ENCODE results near the gene PPP2R5E. TPM values are rescaled to one million over a fixed set of nuclear protein-coding genes. Genes with fewer than 3 reads are reported as not detected.

Gene PPP2R5E
- total RNA-seq, 1 experiment from 2014 or later, result 45.0 TPM

DNA sequence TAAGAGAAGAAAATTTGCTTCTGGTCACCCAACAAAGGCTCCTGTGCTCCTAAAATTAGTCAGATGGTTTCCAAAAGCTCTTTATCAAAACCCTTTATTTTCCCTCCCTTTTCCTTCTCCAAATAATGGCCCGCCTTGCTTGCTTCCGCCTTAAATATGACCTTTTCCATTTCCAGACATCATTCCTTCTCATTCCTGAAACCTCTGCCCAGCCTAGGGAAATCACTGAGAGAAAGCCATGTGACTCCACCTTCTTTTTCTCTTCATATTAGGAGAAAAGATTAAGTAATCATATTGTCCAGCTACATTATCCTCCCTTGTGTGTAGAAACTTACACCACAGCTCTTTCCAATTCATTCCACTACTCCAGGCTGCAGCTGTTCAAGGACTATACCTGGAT lies 148.7 kb downstream of the PPP2R5E start (continued):
- TF ChIP-seq, protein P1, sequence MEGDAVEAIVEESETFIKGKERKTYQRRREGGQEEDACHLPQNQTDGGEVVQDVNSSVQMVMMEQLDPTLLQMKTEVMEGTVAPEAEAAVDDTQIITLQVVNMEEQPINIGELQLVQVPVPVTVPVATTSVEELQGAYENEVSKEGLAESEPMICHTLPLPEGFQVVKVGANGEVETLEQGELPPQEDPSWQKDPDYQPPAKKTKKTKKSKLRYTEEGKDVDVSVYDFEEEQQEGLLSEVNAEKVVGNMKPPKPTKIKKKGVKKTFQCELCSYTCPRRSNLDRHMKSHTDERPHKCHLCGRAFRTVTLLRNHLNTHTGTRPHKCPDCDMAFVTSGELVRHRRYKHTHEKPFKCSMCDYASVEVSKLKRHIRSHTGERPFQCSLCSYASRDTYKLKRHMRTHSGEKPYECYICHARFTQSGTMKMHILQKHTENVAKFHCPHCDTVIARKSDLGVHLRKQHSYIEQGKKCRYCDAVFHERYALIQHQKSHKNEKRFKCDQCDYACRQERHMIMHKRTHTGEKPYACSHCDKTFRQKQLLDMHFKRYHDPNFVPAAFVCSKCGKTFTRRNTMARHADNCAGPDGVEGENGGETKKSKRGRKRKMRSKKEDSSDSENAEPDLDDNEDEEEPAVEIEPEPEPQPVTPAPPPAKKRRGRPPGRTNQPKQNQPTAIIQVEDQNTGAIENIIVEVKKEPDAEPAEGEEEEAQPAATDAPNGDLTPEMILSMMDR (IDR thresholded peaks at IDR 0.05 in 2 of 3, conservative IDR thresholded peaks at IDR 0.05 in 1 of 3; ENCODE audit: borderline replicate concordance in 1 of 3, insufficient read depth in 1 of 3, low read depth in 2 of 3, low read length in 2 of 3), result no peak
- TF ChIP-seq RAD21 (IDR thresholded peaks at IDR 0.05; ENCODE audit: low read depth) (no peak), SP1 (IDR thresholded peaks at IDR 0.05; ENCODE audit: low read depth) (no peak), CBX3 (IDR thresholded peaks at IDR 0.05; ENCODE audit: low read depth) (no peak), ZNF274 (IDR thresholded peaks at IDR 0.05; ENCODE audit: low read depth, low read length) (no peak)
- TF ChIP-seq, protein P2, sequence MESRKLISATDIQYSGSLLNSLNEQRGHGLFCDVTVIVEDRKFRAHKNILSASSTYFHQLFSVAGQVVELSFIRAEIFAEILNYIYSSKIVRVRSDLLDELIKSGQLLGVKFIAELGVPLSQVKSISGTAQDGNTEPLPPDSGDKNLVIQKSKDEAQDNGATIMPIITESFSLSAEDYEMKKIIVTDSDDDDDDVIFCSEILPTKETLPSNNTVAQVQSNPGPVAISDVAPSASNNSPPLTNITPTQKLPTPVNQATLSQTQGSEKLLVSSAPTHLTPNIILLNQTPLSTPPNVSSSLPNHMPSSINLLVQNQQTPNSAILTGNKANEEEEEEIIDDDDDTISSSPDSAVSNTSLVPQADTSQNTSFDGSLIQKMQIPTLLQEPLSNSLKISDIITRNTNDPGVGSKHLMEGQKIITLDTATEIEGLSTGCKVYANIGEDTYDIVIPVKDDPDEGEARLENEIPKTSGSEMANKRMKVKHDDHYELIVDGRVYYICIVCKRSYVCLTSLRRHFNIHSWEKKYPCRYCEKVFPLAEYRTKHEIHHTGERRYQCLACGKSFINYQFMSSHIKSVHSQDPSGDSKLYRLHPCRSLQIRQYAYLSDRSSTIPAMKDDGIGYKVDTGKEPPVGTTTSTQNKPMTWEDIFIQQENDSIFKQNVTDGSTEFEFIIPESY (IDR thresholded peaks at IDR 0.05; ENCODE audit: extremely low read depth, insufficient replicate concordance, low read length), result no peak

DNA sequence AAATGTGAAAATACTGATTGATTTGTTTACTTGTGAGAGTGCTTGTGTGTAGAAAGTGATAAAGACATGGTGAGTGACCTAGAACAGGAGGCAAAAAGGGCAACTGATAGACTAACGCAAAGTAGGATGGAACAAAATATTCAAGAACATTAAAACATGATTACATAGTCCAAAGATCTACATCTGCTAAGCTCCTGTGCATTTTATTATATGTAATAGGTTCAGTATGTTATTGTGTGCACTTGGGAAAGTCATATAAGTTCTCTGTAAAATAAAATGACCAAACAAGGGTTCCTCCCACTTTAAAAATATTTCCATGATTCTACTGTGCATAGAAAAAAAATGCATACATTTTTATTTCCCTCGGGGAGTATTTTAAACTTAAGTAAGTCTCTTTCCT lies 150.2 kb downstream of the PPP2R5E start:
- H3K4me3 ChIP-seq (replicated peaks in 1 of 2; ENCODE audit: low read depth in 1 of 2, low read length in 2 of 2), result no peak overlapping the region
- H2AFZ ChIP-seq (ENCODE audit: low read depth, low read length, poor library complexity, severe bottlenecking), result no peak overlapping the region
- CTCF ChIA-PET, result no interaction called here
- H3K36me3 ChIP-seq (ENCODE audit: control insufficient read depth in 1 of 2, insufficient read depth in 2 of 2, low read length in 2 of 2), result peaks cover 3 to 5% of the 10 kb centered on the region in 2 experiments; a peak in 2 of 4 replicates
- POLR2A ChIA-PET, result no interaction called here
- H3K4me2 ChIP-seq (ENCODE audit: low read length), result no peak overlapping the region
- no peaks in the 10 kb centered on the region for H3K27me3 ChIP-seq (ENCODE audit: insufficient read depth, low read length)
- no peaks in the 10 kb centered on the region for H3K9me3 ChIP-seq (ENCODE audit: control insufficient read depth in 1 of 2, insufficient read depth in 1 of 2, low read depth in 1 of 2, low read length in 2 of 2)
- TF ChIP-seq, protein P1 (IDR thresholded peaks at IDR 0.05 in 2 of 3, conservative IDR thresholded peaks at IDR 0.05 in 1 of 3; ENCODE audit: borderline replicate concordance in 1 of 3, insufficient read depth in 1 of 3, low read depth in 2 of 3, low read length in 2 of 3), result no peak
- TF ChIP-seq POLR2AphosphoS5 (IDR thresholded peaks at IDR 0.05; ENCODE audit: low read depth, low read length) (no peak), TCF7L2 (IDR thresholded peaks at IDR 0.05; ENCODE audit: borderline replicate concordance, extremely low read depth, insufficient read depth, insufficient read length) (no peak)
- TF ChIP-seq, protein P2 (IDR thresholded peaks at IDR 0.05; ENCODE audit: extremely low read depth, insufficient replicate concordance, low read length), result no peak
- intact Hi-C loops (cut with micrococcal nuclease), result no loop called here
- ATAC-seq, result no peak
- no TSS peak for BruUV-seq (replicated peaks)
- H4K20me1 ChIP-seq (ENCODE audit: insufficient read depth), result no peaks in the 10 kb centered on the region
- no peak for DNase-seq (ENCODE audit: low read depth, low spot score)
- H3K79me2 ChIP-seq (ENCODE audit: insufficient read depth, low read length), result no peaks in the 10 kb centered on the region
- H3K9ac ChIP-seq (ENCODE audit: low read length), result no peak overlapping the region
- no peak overlapping the region for H3K27ac ChIP-seq (ENCODE audit: low read depth, low read length)
- RAD21 ChIA-PET (ENCODE audit: low non-redundant PET in 1 of 2, low total read pairs in 2 of 2, uncharacterized antibody in 2 of 2, unreplicated experiment in 2 of 2), result no interaction called here
- H3K9me2 ChIP-seq (ENCODE audit: insufficient read depth), result no peaks in the 10 kb centered on the region
- H3K4me1 ChIP-seq (ENCODE audit: control insufficient read depth in 1 of 2, insufficient read depth in 2 of 2, low read length in 2 of 2), result peaks cover 14 to 19% of the 10 kb centered on the region in 2 experiments
